Subcutaneous adipose tissue (tissue), 4 donors: ENCODE data around the gene FGF6. TPM values are rescaled to one million over a fixed set of nuclear protein-coding genes. Genes with fewer than 3 reads are reported as not detected.

Source experiments
- total RNA-seq, 4 donors: library from RNA; depleted of rRNA; stranded (reverse); fragments of >200 nt; gene quantifications; one replicate each; pipeline ENCODE4 v1.1.0, GENCODE V29; 2016
- TF ChIP-seq, protein P1 (sequence below): fragments of 450-650 bp; IDR thresholded peaks from one replicate; pipeline ENCODE4 v1.5.1; 2016; ENCODE audit warnings: low read depth, mild to moderate bottlenecking, control low read depth, antibody characterized with exemption, moderate library complexity

The FGF6 gene
- total RNA-seq, 4 donors from 2014 or later, result not detected

DNA sequence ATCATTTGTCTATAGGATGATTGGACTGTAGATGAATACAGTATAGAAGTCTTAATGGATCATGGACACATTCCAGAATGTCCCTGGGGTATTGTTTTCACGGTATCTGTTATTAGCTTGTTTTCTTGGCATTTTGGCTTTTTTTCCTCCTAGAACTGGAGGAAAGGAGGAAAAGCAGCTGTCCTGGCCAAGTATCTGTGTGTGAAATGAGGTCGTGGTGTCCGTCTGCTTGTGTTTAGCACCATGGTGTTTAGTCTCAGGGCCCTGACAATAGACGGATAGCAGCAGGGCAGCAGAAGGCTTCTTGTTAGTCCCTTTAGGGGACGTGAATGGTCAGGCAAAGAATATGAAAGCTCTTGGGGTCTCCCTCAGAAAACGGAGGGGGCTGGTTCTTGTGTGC is 21.2 kb downstream of the FGF6 start:
- TF ChIP-seq, protein P1, sequence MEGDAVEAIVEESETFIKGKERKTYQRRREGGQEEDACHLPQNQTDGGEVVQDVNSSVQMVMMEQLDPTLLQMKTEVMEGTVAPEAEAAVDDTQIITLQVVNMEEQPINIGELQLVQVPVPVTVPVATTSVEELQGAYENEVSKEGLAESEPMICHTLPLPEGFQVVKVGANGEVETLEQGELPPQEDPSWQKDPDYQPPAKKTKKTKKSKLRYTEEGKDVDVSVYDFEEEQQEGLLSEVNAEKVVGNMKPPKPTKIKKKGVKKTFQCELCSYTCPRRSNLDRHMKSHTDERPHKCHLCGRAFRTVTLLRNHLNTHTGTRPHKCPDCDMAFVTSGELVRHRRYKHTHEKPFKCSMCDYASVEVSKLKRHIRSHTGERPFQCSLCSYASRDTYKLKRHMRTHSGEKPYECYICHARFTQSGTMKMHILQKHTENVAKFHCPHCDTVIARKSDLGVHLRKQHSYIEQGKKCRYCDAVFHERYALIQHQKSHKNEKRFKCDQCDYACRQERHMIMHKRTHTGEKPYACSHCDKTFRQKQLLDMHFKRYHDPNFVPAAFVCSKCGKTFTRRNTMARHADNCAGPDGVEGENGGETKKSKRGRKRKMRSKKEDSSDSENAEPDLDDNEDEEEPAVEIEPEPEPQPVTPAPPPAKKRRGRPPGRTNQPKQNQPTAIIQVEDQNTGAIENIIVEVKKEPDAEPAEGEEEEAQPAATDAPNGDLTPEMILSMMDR, result no peak

DNA sequence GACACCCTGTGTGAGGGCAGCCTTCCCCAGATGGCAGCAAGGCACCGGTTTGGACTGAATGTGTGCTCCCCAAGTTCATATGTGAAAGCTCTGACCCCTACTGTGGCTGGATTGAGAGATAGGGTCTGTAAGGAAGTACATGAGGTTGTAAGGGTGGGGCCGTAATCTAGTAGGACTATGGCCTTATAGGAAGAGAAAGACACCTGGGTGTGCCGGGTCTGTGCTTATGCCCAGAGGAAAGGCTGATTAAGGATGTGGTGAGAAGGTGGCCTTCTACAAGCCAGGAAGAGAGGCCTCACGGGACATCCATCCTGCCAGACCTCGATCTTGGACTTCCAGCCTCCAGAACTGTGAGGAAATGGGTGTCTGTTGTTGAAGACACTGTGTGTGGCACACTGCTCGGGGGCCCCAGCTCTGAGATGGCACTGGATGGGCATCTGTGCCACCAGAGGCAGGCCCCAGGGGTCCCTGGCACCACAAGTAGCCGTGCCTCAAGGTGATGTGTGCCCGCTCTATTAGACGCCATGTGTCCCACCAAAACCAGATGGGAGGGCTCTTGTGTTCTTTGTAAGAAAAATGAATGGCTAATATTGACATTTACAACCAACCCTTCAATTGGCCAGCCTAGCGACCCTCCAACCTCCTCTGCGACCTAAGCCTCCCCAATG is 22.0 kb downstream of the FGF6 start:
- TF ChIP-seq, protein P1, result no peak

DNA sequence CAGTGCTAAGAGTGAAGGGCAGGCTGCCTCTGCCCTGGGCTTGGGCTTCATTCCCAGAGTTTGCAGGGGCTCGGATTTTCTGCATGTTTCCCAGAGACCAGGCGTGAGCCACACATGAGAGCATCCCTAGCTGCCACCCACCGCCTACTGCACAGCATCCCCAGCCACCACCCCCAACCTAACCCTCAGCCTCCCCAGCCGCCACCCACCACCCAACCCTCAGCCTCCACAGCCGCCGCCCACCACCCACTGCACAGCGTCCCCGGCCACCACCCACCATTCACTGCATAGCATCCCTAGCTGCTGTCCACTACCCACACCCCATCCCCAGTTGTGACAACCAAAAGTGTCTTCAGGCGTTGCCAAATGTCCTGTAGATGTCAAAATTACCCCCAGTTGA is 22.6 kb downstream of the FGF6 start:
- TF ChIP-seq, protein P1, result no peak

DNA sequence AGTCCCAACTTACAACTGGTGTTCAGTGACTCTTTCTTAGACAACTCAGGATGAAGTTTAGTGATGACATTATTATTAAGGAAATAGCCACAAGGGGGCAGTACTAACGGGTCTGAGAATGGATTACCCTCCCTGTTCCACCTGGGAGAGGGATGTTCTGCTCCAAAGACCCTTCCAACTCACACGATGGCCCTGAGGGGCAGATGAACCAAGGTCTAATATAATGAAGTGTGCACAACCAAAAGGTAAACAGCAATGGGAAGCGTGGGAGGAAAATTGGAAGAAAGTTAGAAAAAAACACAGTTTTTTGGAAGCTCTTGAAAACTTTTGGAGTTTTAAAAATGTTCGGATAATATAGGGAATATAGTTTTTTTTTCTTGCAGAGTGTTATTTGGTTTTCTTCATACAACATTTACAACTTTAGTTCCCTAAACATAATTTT is 24.0 kb downstream of the FGF6 start:
- TF ChIP-seq, protein P1, result no peak

DNA sequence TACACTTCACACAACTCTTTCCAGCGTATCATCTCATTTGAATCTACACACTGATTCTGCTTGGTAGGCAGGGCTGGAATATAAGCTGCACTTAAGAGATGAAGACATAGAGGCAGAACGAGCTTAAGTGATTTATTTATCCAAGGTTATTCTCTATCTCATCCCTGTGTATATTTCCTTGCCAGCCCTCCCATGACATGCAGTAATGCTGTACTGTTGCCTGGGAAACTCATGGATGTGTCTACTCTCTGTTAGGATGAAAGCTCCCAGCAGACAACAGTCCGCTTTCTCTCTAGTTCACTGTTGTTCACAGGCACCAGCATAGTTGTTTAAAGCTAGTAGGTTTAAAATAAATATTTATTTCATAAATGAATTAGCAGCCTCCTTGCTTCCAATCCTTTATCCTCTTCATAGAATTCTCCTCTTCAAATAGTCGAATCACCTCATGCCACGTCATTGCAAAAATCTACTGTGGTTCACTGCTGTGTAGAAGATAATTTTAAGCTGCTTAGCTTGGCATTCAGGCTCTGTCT is 25.4 kb downstream of the FGF6 start:
- TF ChIP-seq, protein P1, result no peak

DNA sequence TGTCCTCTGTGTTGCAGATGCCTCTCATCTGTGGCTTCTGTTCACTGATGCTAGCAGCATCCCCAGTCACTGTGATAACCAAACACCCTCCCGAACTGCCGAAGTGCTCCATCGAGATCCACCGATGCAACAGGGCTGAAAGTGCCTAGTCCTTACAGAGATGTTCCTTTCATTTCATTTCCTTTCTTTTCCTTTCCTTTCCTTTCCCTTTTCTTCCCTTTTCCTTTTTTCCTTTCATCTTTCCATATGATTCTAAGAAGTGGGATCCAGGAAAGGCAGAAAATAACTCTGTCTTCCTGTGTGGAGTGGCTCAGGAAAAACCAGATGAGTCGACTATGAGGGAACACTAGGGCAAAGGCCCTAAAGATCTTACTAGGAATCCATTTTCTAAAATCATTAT is 26.7 kb downstream of the FGF6 start:
- TF ChIP-seq, protein P1, result no peak

DNA sequence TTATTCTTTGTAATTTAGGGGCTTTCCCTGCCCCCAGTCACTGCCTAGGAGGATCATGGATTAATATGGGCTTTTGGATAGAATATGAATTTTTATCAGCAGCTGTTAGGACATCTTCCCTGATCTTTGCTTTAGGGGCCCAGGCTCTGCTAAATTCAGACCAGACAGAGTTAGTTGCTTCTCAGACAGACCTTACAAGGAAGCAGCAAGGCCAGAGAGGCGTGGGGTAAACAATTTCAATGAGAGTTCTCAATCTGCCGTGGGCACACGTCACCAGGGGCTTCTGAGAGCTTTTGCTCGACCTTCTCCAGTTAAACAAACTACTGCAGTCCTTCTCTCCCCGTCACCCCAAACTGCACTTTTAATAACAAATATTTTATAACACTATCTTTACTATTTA is 27.7 kb downstream of the FGF6 start:
- TF ChIP-seq, protein P1, result no peak
